Stomach (tissue), 4 donors: ENCODE results near the gene CYFIP1.

Source experiments
- CTCF ChIP-seq, 7 experiments: fragments of 450-650 bp in 4 of 7; fragments of 200-600 bp in 3 of 7; sonication (generic) in 3 of 7; IDR thresholded peaks; one replicate each; pipeline ENCODE4 v1.5.1; 2016 to 2019; ENCODE audit warnings: antibody characterized with exemption in 7 of 7, control low read depth in 2 of 7, mild to moderate bottlenecking in 1 of 7
- POLR2AphosphoS5 ChIP-seq, 3 donors: sonication (generic); formaldehyde crosslinking; IDR thresholded peaks; one replicate each; pipeline ENCODE4 v1.6.1; 2016; ENCODE audit warnings: antibody characterized with exemption in 3 of 3

GRCh38 chr15:23026218-23026617 lies 46.0 kb upstream of the CYFIP1 start:
- no peak for TF ChIP-seq CTCF (IDR thresholded peaks at IDR 0.05)
- TF ChIP-seq POLR2AphosphoS5 (IDR thresholded peaks at IDR 0.05): no peak
